Measurements from ENCODE around the gene NUB1. TPM values are rescaled to one million over a fixed set of nuclear protein-coding genes. Genes with fewer than 3 reads are reported as not detected.

NUB1 gene
- total RNA-seq, 1 donor from 2014 or later, result 61.7 TPM

- TF ChIP-seq, protein P1, sequence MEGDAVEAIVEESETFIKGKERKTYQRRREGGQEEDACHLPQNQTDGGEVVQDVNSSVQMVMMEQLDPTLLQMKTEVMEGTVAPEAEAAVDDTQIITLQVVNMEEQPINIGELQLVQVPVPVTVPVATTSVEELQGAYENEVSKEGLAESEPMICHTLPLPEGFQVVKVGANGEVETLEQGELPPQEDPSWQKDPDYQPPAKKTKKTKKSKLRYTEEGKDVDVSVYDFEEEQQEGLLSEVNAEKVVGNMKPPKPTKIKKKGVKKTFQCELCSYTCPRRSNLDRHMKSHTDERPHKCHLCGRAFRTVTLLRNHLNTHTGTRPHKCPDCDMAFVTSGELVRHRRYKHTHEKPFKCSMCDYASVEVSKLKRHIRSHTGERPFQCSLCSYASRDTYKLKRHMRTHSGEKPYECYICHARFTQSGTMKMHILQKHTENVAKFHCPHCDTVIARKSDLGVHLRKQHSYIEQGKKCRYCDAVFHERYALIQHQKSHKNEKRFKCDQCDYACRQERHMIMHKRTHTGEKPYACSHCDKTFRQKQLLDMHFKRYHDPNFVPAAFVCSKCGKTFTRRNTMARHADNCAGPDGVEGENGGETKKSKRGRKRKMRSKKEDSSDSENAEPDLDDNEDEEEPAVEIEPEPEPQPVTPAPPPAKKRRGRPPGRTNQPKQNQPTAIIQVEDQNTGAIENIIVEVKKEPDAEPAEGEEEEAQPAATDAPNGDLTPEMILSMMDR (IDR thresholded peaks at IDR 0.05), result no peak
- peaks cover 11% of the 10 kb centered on the region for H3K4me1 Mint-ChIP-seq (ENCODE audit: unreplicated experiment)
- DNase-seq (ENCODE audit: extremely low spot score, unreplicated experiment), result peak; percentile 30
- no peak overlapping the region for H3K4me3 Mint-ChIP-seq (ENCODE audit: unreplicated experiment)
- no peaks in the 10 kb centered on the region for H3K9me3 Mint-ChIP-seq (ENCODE audit: unreplicated experiment)
- H3K27ac Mint-ChIP-seq (ENCODE audit: unreplicated experiment), result no peak overlapping the region
- peaks cover 41% of the 10 kb centered on the region for H3K27me3 Mint-ChIP-seq (ENCODE audit: unreplicated experiment)
- H3K36me3 Mint-ChIP-seq (ENCODE audit: unreplicated experiment), result no peaks in the 10 kb centered on the region
Observed at GRCh38 chr7:151306374-151306773, 35.2 kb upstream of the NUB1 start.

DNA sequence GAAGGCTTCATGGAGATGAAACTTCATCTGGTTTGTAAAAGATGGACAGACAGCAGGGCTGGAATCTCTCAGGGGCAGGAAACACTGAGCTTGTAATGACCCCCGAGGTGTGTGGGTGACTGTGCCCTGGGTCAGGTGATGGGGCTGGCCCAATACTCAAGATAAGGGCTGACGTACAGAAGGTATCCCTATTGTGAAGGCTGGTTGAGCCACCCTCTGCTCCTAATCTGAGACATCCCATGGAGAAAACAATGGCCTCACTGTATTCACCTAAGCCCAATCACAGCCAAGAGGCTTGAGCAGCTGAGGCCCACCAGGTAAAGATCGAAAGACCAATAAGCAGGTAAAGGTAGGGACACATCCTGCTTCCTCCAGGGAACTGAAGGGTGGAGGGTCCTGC, 34.8 kb upstream of the NUB1 start:
- TF ChIP-seq, protein P1 (IDR thresholded peaks at IDR 0.05), result no peak
- DNase-seq (ENCODE audit: extremely low spot score, unreplicated experiment), result no peak
- peaks cover 37% of the 10 kb centered on the region for H3K27me3 Mint-ChIP-seq (ENCODE audit: unreplicated experiment)
- H3K36me3 Mint-ChIP-seq (ENCODE audit: unreplicated experiment), result no peaks in the 10 kb centered on the region
- no peak overlapping the region for H3K4me3 Mint-ChIP-seq (ENCODE audit: unreplicated experiment)
- no peak overlapping the region for H3K27ac Mint-ChIP-seq (ENCODE audit: unreplicated experiment)
- H3K9me3 Mint-ChIP-seq (ENCODE audit: unreplicated experiment), result no peaks in the 10 kb centered on the region
- peaks cover 11% of the 10 kb centered on the region for H3K4me1 Mint-ChIP-seq (ENCODE audit: unreplicated experiment)

DNA sequence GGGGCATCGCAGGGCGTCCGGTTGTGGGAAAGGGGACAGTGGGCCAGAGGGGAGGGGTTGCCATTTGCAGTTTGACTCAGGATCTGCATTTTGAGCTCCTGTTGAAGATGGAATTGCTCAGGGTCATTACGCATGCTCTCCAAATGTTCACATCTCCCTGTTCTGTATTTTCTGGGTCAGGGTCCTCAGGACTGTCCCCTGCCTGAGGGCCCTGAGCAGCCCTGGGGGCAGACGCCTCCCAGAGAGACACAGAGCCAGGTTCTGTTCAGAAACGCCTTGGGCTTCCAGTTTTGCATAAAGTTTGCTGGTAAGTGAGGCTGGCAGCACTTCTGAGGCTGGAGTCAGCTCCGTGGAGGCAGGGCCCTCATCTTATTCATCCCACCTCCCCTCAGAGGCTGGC, 34.1 kb upstream of the NUB1 start:
- H3K27ac Mint-ChIP-seq (ENCODE audit: unreplicated experiment), result no peak overlapping the region

DNA sequence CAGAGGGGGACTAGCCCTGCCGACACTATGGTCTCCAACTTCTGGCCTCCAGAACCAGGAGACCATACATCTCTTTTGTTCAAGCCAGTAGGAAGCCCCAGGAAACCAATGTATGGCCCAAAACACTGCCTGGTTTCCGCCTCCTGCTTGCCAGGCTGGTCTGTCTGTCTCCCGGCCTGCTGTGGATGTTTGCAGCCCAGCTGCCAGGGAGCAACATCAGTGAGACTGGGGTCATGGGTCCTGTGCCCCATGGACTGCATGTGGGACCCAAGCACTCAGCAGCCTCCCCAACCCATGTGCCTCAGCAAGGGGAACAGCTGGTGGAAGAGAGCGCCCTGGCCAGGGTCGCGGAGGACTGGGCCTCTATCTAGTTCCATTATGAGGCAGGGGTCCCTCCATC, 33.4 kb upstream of the NUB1 start:
- TF ChIP-seq, protein P1 (IDR thresholded peaks at IDR 0.05), result no peak
- peaks cover 9% of the 10 kb centered on the region for H3K4me1 Mint-ChIP-seq (ENCODE audit: unreplicated experiment)
- no peaks in the 10 kb centered on the region for H3K36me3 Mint-ChIP-seq (ENCODE audit: unreplicated experiment)
- H3K27ac Mint-ChIP-seq (ENCODE audit: unreplicated experiment), result no peak overlapping the region
- H3K4me3 Mint-ChIP-seq (ENCODE audit: unreplicated experiment), result no peak overlapping the region
- peaks cover 35% of the 10 kb centered on the region for H3K27me3 Mint-ChIP-seq (ENCODE audit: unreplicated experiment)
- DNase-seq (ENCODE audit: extremely low spot score, unreplicated experiment), result peak; percentile 72
- no peaks in the 10 kb centered on the region for H3K9me3 Mint-ChIP-seq (ENCODE audit: unreplicated experiment)

More for the DNA sequence above, 34.1 kb upstream of the NUB1 start:
- peak; percentile 51 for DNase-seq (ENCODE audit: extremely low spot score, unreplicated experiment)
- Mint-ChIP-seq H3K4me3 (ENCODE audit: unreplicated experiment) (no peak overlapping the region), H3K36me3 (ENCODE audit: unreplicated experiment) (no peaks in the 10 kb centered on the region), H3K27me3 (ENCODE audit: unreplicated experiment) (peaks cover 35% of the 10 kb centered on the region), H3K9me3 (ENCODE audit: unreplicated experiment) (no peaks in the 10 kb centered on the region), H3K4me1 (ENCODE audit: unreplicated experiment) (peaks cover 11% of the 10 kb centered on the region)
- TF ChIP-seq, protein P1 (IDR thresholded peaks at IDR 0.05), result no peak

GRCh38 chr7:151308791-151309190, 32.8 kb upstream of the NUB1 start:
- TF ChIP-seq, protein P1 (IDR thresholded peaks at IDR 0.05), result no peak
- Mint-ChIP-seq H3K36me3 (ENCODE audit: unreplicated experiment) (no peaks in the 10 kb centered on the region), H3K4me3 (ENCODE audit: unreplicated experiment) (no peak overlapping the region), H3K9me3 (ENCODE audit: unreplicated experiment) (no peaks in the 10 kb centered on the region), H3K27me3 (ENCODE audit: unreplicated experiment) (peaks cover 32% of the 10 kb centered on the region), H3K27ac (ENCODE audit: unreplicated experiment) (no peak overlapping the region), H3K4me1 (ENCODE audit: unreplicated experiment) (peaks cover 6% of the 10 kb centered on the region)
- peak; percentile 83 for DNase-seq (ENCODE audit: extremely low spot score, unreplicated experiment)
